GM21619 (cell line): ENCODE measurements around the gene CYS1.

ENCODE experiments used
- ATAC-seq: cut with Tn5 transposase; IDR thresholded peaks from one replicate; pipeline ENCODE4 v1.9.1; 2021; ENCODE audit not compliant: unreplicated experiment

Gene CYS1

GRCh38 chr2:10073706-10074105, 6.5 kb downstream of the CYS1 start:
- no peak for ATAC-seq

GRCh38 chr2:10072656-10073480, 7.3 kb downstream of the CYS1 start:
- ATAC-seq: peak; percentile 76

DNA sequence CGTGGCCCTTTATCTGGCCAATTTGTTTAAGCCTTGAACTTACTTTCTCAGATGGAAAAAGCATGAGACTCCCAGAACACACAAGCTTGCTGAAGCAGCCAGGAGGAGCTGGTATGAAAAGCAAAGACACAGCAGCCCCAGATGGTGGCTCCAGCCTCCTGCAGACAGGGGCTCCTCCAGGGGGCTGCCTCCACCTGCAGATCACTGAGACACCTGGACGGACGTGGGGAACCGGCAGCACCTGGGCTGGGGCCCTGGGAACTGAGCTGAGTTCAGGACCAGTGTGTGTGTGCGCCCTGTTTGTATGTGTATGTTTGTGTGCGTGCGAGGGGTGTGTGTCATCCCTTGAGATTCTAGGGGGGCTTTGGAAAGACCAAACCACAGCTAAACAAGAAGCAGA, 8.6 kb downstream of the CYS1 start:
- ATAC-seq: no peak

GRCh38 chr2:10071176-10071575, 9.0 kb downstream of the CYS1 start:
- ATAC-seq: no peak

DNA sequence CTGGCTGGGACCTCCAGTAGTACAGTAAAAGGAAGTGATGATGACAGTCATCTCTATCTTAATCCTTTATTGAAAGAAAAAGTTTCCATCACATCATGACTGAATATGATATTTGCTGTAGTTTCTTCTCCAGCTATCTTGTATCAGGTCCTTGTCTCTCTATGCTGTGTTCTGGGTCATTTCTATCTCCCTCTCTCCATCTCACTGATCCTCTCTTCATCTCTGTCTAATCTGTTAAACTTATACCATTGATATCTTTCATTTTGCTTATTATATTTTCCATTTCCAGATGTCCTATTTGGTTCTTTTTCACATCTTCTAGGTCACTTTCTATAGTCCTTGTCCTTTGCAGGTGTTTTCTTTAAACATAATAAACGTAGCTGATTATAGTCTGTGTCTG, 12.3 kb downstream of the CYS1 start:
- no peak for ATAC-seq

GRCh38 chr2:10067330-10067729, 12.9 kb downstream of the CYS1 start:
- no peak for ATAC-seq

DNA sequence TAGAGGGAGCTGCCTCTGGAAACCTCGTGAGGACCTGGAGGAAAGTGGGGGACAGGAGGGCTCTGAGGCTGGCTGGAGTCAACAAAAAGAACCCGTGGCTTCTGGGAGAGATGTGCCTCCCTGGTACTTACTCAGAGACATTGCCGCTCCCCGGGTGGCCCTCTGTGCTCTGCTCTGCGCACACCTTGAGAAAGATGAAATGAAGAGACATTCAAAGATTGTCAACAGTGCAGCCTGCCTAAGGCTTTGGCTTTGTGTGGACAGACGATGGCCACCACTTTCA, 14.5 kb downstream of the CYS1 start:
- no peak for ATAC-seq

DNA sequence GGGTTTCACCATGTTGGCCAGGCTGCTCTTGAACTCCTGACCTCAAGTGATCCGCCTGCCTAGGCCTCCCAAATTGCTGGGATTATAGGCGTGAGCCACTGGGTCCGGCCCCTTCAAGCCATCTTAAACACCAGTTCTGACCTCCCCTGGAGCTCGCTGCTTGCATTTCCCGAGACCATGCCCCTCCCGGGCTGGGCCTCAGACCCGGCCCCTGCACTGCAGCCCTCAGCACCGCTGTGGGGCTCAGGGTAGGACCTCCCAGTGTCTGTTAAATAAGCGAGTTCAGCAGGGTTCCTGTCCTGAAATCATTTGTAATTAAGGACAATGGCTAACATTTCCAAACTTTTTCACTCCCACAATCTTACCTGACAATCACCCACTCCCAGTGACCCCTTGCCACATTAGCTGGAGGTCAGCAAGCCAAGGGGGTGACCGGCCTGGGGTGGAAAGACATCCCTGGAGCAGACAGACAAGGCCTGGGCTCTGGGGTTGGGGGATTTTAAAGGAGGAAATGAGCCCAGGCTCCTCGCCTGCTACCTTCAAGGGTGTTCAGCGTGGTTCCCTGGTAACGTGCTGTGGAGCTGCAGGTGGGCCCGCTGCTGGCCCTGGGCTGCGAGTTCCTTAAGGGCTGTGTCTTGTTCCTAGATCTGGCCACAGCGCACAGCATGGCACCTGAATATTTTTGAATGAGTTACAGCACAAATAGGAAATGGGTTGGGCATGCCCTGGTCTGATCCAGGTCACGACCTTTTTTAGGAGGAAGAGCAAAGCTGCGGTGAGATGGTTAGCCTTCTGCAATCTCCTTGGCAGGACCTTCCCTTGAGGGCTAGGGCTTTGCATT, 15.1 kb downstream of the CYS1 start:
- no peak for ATAC-seq

GRCh38 chr2:10063566-10063965, 16.6 kb downstream of the CYS1 start:
- ATAC-seq: no peak

DNA sequence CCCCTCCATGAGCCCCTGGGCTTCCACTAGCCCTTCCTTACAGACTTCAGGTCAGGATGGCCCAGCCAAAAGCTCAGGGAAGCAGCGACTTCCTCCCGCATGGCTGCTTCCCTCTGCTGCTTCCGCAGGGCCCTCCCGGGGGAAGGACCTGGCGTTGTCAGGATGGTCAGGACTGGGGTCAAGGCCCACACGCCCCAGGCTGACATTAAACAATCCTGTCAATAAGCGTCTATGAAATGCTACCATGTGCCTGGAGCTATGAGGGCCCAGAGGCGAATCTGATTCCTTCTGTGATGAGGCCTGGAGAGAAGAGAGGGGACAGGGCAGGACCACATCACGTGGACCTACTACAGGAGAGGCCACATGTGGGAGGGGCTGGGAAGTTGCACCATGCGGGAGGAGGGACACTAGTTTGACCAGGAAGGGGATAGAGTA, 17.3 kb downstream of the CYS1 start:
- ATAC-seq: no peak

GRCh38 chr2:10061221-10061925, 18.8 kb downstream of the CYS1 start:
- ATAC-seq: no peak

DNA sequence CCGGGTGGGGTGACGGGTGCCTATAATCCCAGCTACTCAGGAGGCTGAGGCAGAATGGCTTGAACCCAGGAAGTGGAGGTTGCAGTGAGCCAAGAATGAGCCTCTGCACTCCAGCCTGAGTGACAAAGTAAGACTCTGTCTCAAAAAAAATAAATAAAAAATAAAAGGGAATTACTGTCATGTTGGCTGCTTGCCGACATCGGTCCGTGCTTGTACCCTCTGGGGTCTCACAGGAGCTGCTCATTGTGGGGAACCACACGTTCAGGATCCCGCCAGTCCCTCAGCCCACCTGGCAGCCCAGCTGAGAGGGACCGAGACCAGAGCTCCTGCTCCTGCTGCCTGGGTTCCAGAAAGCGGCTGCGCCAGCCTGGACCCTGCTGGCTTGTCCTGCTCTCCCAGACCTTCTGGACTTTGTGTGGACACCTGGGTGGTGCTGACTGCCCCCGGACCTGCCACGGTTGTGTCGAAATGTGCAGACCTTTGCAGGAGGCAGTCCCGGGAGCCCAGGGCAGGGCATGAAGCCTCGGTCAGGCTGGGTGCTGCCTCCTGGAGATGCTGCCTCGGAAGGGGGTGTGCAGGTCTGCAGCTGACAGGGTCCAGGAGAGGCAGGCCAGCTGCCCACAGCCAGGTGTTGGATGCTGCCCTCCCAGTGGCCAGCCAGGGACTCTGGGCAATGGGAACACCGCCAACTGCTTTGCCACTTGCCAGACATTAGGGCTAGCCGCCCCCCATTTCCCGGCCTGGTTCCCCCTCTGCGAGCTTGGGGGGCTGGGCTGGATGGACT, 20.5 kb downstream of the CYS1 start:
- ATAC-seq: no peak

DNA sequence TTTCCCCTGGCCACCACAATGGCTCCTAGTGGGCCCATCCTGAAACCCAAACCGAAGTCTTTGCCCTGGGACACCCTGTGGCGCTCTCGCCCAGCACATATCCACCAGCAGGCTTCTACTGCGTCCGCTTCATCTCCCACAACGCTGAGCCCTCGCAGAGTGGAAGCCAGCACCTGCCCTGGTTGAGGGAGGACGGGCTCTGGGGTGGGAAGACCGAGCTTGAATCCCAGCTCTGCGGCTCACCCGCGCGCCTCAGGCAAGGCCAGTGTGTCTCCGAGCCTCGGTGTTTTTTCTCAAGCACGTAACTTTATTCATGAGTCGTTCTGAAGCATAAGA, 21.2 kb downstream of the CYS1 start:
- no peak for ATAC-seq

DNA sequence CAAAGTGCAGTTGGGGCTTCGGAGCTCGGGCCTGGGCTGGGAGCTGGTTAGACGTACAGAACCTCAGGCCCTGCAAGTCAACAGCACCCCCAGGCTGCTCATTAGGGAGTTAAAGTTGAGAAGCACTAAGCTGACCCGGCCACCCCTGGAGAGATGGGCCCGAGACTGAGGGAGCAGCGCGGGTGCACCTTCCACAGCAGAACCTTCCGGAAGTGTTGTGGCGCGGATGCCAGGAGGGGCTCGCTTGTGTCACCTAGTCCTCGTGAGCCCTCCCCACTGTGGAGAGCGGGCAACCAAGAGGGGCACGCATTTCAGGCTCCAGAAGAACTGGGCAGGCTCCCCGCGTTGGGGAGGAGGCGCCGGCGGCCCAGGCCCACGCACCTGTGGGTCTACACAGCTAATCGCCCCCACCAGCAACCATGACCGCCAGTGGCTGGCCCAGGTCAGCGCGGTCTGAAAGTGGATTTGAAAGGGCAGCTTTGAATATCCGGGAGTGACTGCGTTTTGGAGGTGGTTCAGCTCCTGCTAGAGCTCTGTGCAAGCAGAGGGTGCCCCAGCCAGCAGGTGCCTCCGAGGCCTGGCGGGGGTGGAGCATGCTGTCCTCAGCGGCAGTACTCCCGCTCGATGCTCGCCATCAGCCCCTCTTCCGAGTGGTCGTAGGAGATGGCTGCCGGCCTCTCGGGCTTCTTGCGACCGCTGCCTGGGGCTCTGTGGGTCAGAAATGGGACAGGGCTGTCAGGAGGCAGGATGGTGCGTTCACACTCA, 21.8 kb downstream of the CYS1 start:
- ATAC-seq: no peak

- no peak for ATAC-seq
Observed at GRCh38 chr2:10057231-10058107, 22.7 kb downstream of the CYS1 start.

DNA sequence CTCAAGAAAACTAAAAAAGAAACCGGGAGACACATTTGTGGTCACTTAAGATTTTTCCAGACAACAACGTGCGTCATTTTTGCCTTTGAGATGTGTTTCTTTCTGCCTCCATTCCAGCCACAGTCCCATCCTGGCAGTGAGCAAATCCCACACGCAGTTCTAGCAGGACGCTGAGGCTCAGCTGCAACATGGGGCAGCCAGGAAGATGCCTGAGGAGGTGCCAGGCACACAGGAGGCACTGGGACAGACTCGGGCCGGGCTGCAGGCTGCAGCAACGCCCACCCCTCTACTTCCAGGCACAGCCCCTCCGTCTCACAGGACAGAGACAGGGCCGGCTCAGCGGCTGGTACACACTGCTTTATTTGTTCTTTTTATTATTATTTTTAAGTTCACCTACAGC, 23.8 kb downstream of the CYS1 start:
- ATAC-seq: no peak

DNA sequence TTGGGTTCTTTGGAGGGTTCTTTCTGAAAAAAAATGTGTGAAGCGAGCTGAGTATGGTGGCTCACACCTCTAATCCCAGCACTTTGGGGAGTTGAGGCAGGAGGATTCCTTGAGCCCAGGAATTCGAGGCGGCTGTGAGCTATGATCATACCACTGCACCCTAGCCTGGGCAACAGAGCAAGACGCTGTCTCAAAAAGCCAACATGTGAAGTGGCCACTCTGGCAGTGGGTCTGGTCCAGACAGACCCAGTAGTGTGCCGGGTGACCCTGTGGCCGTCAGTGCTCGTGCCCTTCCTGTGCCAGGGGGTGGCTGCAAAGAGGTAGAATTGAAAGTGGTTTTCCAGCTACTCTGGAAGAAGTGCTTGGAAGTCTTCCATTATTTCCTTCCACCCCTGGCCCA, 25.2 kb downstream of the CYS1 start:
- ATAC-seq: no peak

DNA sequence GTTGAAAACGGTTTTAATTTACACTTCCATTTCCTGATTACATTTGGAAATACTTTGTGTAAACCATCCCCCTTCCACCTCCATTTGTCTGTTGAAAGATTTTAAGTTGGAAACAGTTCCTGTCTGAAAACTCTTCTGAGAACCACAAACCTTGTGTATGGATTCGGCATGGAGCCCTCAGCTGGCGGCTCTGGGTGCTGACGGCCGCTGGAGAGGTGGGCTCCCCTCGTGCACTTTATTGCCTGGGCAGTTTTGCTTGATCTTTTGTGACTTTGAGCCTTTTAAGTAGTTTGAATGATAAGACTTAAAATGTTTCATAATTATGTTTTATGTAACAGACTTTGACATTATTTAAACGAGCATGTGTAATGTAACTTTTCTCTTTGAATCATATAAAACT, 25.8 kb downstream of the CYS1 start:
- ATAC-seq: no peak

GRCh38 chr2:10053351-10053750, 26.9 kb downstream of the CYS1 start:
- no peak for ATAC-seq

- ATAC-seq: no peak
Observed at GRCh38 chr2:10052216-10052615, 28.0 kb downstream of the CYS1 start.
